Activated CD4-positive, alpha-beta T cell treated with anti-CD3 and anti-CD28 coated beads for 36 hours (primary cell): ENCODE measurements around the gene TASP1. TPM values are rescaled to one million over a fixed set of nuclear protein-coding genes. Genes with fewer than 3 reads are reported as not detected.
"Not testable (repeated sequence)": the region's sequence is repeated elsewhere in the genome, so short reads cannot be mapped to it uniquely, and the experiment has no call there.

Source experiments
- ATAC-seq: fragments of 200-7000 bp; cut with Tn5 transposase; one replicate; pipeline ENCODE4 v1.10.0; 2021; ENCODE audit warnings: mild to moderate bottlenecking, moderate library complexity
- CTCF ChIA-PET: fragments of 350-600 bp; sonication (Branson Sonifier 250); formaldehyde crosslinking; loops from one replicate; lab custom pipeline; 2021; ENCODE audit warnings: antibody characterized with exemption; lab: Charles Lee
- POLR2A ChIA-PET: fragments of 350-600 bp; sonication (Branson Sonifier 250); formaldehyde crosslinking; loops from one replicate; lab custom pipeline; 2021; ENCODE audit warnings: antibody characterized with exemption, inconsistent platforms; lab: Charles Lee
- DNase-seq: peaks from one replicate; pipeline ENCODE4 v3.0.0-alpha.2; 2020
- H3K27ac Mint-ChIP-seq: one replicate; pipeline ENCODE4 v1.8.0; 2021; ENCODE audit warnings: mixed read lengths
- H3K27me3 Mint-ChIP-seq: one replicate; pipeline ENCODE4 v1.8.0; 2021; ENCODE audit warnings: mixed read lengths
- H3K36me3 Mint-ChIP-seq: one replicate; pipeline ENCODE4 v1.8.0; 2021; ENCODE audit warnings: low read depth, mixed read lengths
- H3K4me1 Mint-ChIP-seq: one replicate; pipeline ENCODE4 v1.8.0; 2021; ENCODE audit warnings: mixed read lengths
- H3K4me3 Mint-ChIP-seq: one replicate; pipeline ENCODE4 v1.8.0; 2021; ENCODE audit warnings: mild to moderate bottlenecking, moderate library complexity, mixed read lengths
- H3K9me3 Mint-ChIP-seq: one replicate; pipeline ENCODE4 v1.8.0; 2021; ENCODE audit warnings: low read depth, mixed read lengths
- intact Hi-C, 2 experiments: fragments of 100-400 bp; cut with DNase I in 1 of 2; cut with micrococcal nuclease in 1 of 2; formaldehyde crosslinking; loops; one replicate each; pipeline versions ENCODE4 v1.14.2 to v1.15.1; 2022 to 2024; cut with DNase I, micrococcal nuclease
- total RNA-seq, 2 experiments: library from RNA; stranded (reverse); gene quantifications; one replicate each; pipeline ENCODE4 v1.2.3, GENCODE V29; 2021

TASP1 gene
- total RNA-seq, 2 experiments from 2014 or later = 8.5 to 10.1 TPM

GRCh38 chr20:13392391-13392790, 246.3 kb downstream of the TASP1 start:
- POLR2A ChIA-PET = no interaction called here
- CTCF ChIA-PET = interaction anchor here (0.7 kb wide), 1 partner anchor 384 kb away, joined by 6 read pairs; no protein-coding TSS in a partner anchor
- H3K4me1 Mint-ChIP-seq = peaks cover 3% of the 10 kb centered on the region
- ATAC-seq (no peak), DNase-seq (no peak)
- intact Hi-C loops = no loop called here
- peaks cover 53% of the 10 kb centered on the region for H3K36me3 Mint-ChIP-seq
- no peaks in the 10 kb centered on the region for H3K9me3 Mint-ChIP-seq
- H3K4me3 Mint-ChIP-seq = no peak overlapping the region
- no peaks in the 10 kb centered on the region for H3K27me3 Mint-ChIP-seq
- no peak overlapping the region for H3K27ac Mint-ChIP-seq

GRCh38 chr20:13389115-13389514, 249.6 kb downstream of the TASP1 start:
- no peak for ATAC-seq
- Mint-ChIP-seq H3K4me3 (no peak overlapping the region), H3K27ac (no peak overlapping the region), H3K36me3 (peaks cover 65% of the 10 kb centered on the region), H3K9me3 (peaks cover 7% of the 10 kb centered on the region), H3K4me1 (no peaks in the 10 kb centered on the region), H3K27me3 (no peaks in the 10 kb centered on the region)
- no peak for DNase-seq
- ChIA-PET POLR2A (no interaction called here), CTCF (no interaction called here)
- intact Hi-C loops = no loop called here

- no peaks in the 10 kb centered on the region for H3K27me3 Mint-ChIP-seq
- no peak overlapping the region for H3K27ac Mint-ChIP-seq
- ATAC-seq (no peak), DNase-seq (no peak)
- peaks cover 26% of the 10 kb centered on the region for H3K9me3 Mint-ChIP-seq
- no peaks in the 10 kb centered on the region for H3K4me1 Mint-ChIP-seq
- ChIA-PET POLR2A (no interaction called here), CTCF (no interaction called here)
- peaks cover 36% of the 10 kb centered on the region for H3K36me3 Mint-ChIP-seq
- intact Hi-C loops = no loop called here
- no peak overlapping the region for H3K4me3 Mint-ChIP-seq
Measured at GRCh38 chr20:13384132-13384531, 254.6 kb downstream of the TASP1 start.

GRCh38 chr20:13382786-13383185, 255.9 kb downstream of the TASP1 start:
- POLR2A ChIA-PET = no interaction called here
- Mint-ChIP-seq H3K9me3 (peaks cover 38% of the 10 kb centered on the region), H3K36me3 (peaks cover 22% of the 10 kb centered on the region), H3K4me3 (no peak overlapping the region), H3K27me3 (no peaks in the 10 kb centered on the region), H3K4me1 (no peaks in the 10 kb centered on the region), H3K27ac (no peak overlapping the region)
- intact Hi-C loops = no loop called here
- DNase-seq (no peak), ATAC-seq (no peak)
- CTCF ChIA-PET = no interaction called here

- peaks cover 11% of the 10 kb centered on the region for H3K36me3 Mint-ChIP-seq
- H3K27me3 Mint-ChIP-seq, intact Hi-C loops, ATAC-seq, POLR2A ChIA-PET, H3K4me1 Mint-ChIP-seq, DNase-seq, H3K27ac Mint-ChIP-seq, H3K4me3 Mint-ChIP-seq: not testable (repeated sequence)
- peaks cover 46% of the 10 kb centered on the region for H3K9me3 Mint-ChIP-seq
- CTCF ChIA-PET = interaction anchor here (0.6 kb wide), 1 partner anchor 310 kb away, joined by 3 read pairs; no protein-coding TSS in a partner anchor
Measured at GRCh38 chr20:13380497-13381229, 258.1 kb downstream of the TASP1 start.

- H3K27me3 Mint-ChIP-seq = no peaks in the 10 kb centered on the region
- H3K27ac Mint-ChIP-seq = no peak overlapping the region
- DNase-seq (no peak), ATAC-seq (no peak)
- CTCF ChIA-PET = no interaction called here
- H3K36me3 Mint-ChIP-seq = no peaks in the 10 kb centered on the region
- intact Hi-C loops = no loop called here
- H3K9me3 Mint-ChIP-seq = peaks cover 35% of the 10 kb centered on the region
- H3K4me3 Mint-ChIP-seq = no peak overlapping the region
- no peaks in the 10 kb centered on the region for H3K4me1 Mint-ChIP-seq
- POLR2A ChIA-PET = no interaction called here
Measured at GRCh38 chr20:13373400-13373799, 265.3 kb downstream of the TASP1 start.

- DNase-seq (no peak), ATAC-seq (no peak)
- Mint-ChIP-seq H3K36me3 (no peaks in the 10 kb centered on the region), H3K27ac (no peak overlapping the region), H3K4me3 (no peak overlapping the region), H3K9me3 (no peaks in the 10 kb centered on the region), H3K27me3 (no peaks in the 10 kb centered on the region), H3K4me1 (no peaks in the 10 kb centered on the region)
- ChIA-PET CTCF (no interaction called here), POLR2A (no interaction called here)
- intact Hi-C loops = no loop called here
Measured at GRCh38 chr20:13364278-13365170, 274.2 kb downstream of the TASP1 start.

- ChIA-PET POLR2A (no interaction called here), CTCF (interaction anchor here (1.2 kb wide), 1 partner anchor 10 kb away, joined by 3 read pairs; no protein-coding TSS in a partner anchor)
- no peaks in the 10 kb centered on the region for H3K36me3 Mint-ChIP-seq
- no peaks in the 10 kb centered on the region for H3K27me3 Mint-ChIP-seq
- no peaks in the 10 kb centered on the region for H3K9me3 Mint-ChIP-seq
- intact Hi-C loops = no loop called here
- ATAC-seq = no peak
- no peaks in the 10 kb centered on the region for H3K4me1 Mint-ChIP-seq
- no peak for DNase-seq
- H3K4me3 Mint-ChIP-seq = no peak overlapping the region
- H3K27ac Mint-ChIP-seq = no peak overlapping the region
Measured at GRCh38 chr20:13363473-13363872, 275.3 kb downstream of the TASP1 start.

- CTCF ChIA-PET = interaction anchor here (1.2 kb wide), 1 partner anchor 8 kb away, joined by 3 read pairs; no protein-coding TSS in a partner anchor
- DNase-seq, ATAC-seq, H3K36me3 Mint-ChIP-seq, H3K27me3 Mint-ChIP-seq, H3K4me3 Mint-ChIP-seq, intact Hi-C loops, POLR2A ChIA-PET, H3K4me1 Mint-ChIP-seq, H3K9me3 Mint-ChIP-seq, H3K27ac Mint-ChIP-seq: not testable (repeated sequence)
Measured at GRCh38 chr20:13362165-13362564, 276.6 kb downstream of the TASP1 start.

- H3K4me1 Mint-ChIP-seq, H3K4me3 Mint-ChIP-seq, H3K9me3 Mint-ChIP-seq, H3K27me3 Mint-ChIP-seq, ATAC-seq, CTCF ChIA-PET, POLR2A ChIA-PET, H3K27ac Mint-ChIP-seq, DNase-seq, intact Hi-C loops, H3K36me3 Mint-ChIP-seq: not testable (repeated sequence)
Measured at GRCh38 chr20:13358936-13359335, 279.8 kb downstream of the TASP1 start.

GRCh38 chr20:13357782-13358181, 280.9 kb downstream of the TASP1 start:
- H3K27ac Mint-ChIP-seq, ATAC-seq, POLR2A ChIA-PET, H3K9me3 Mint-ChIP-seq, H3K36me3 Mint-ChIP-seq, H3K4me3 Mint-ChIP-seq, DNase-seq, H3K27me3 Mint-ChIP-seq, CTCF ChIA-PET, intact Hi-C loops, H3K4me1 Mint-ChIP-seq: not testable (repeated sequence)
